OCI-LY3 (cell line): ENCODE results near the gene RNF128.

Experiments
- H2AFZ ChIP-seq: fragments of 200-600, 300-600 bp; shearing (Covaris generic); 2 replicates; pipeline ENCODE4 v1.6.0; 2014; ENCODE audit warnings: antibody characterized with exemption, low read depth, low read length
- H3K27ac ChIP-seq: fragments of 200-600, 300-600 bp; sonication (generic); 2 replicates; pipeline ENCODE4 v1.5.1; 2014; ENCODE audit warnings: mild to moderate bottlenecking, low read length, moderate library complexity, mixed read lengths
- H3K27me3 ChIP-seq: fragments of 200-600, 300-600 bp; sonication (generic); 2 replicates; pipeline ENCODE4 v1.6.1; 2014; ENCODE audit warnings: low read depth, low read length, mixed read lengths
- H3K36me3 ChIP-seq: fragments of 200-600, 300-600 bp; sonication (generic); replicated peaks from 2 replicates; pipeline ENCODE3; 2014; ENCODE audit warnings: low read depth, low read length, mixed read lengths
- H3K4me1 ChIP-seq: fragments of 300-600, 200-600 bp; sonication (generic); 2 replicates; pipeline ENCODE4 v1.6.1; 2014; ENCODE audit warnings: low read length, mixed read lengths
- H3K4me2 ChIP-seq: fragments of 200-600, 300-600 bp; sonication (generic); 2 replicates; pipeline ENCODE4 v1.6.1; 2014; ENCODE audit warnings: low read length, mixed read lengths
- H3K4me3 ChIP-seq: fragments of 300-600, 200-600 bp; sonication (generic); 2 replicates; pipeline ENCODE4 v1.5.1; 2014; ENCODE audit warnings: antibody characterized with exemption, mild to moderate bottlenecking, low read length, moderate library complexity
- H3K79me2 ChIP-seq: fragments of 300-600, 200-600 bp; shearing (Covaris generic); 2 replicates; pipeline ENCODE4 v1.6.1; 2014; ENCODE audit warnings: mild to moderate bottlenecking, low read length, mixed read lengths
- H3K9ac ChIP-seq: fragments of 300-600, 200-600 bp; shearing (Covaris generic); 2 replicates; pipeline ENCODE4 v1.6.0; 2014; ENCODE audit warnings: mild to moderate bottlenecking, low read length, moderate library complexity
- H3K9me3 ChIP-seq: fragments of 200-600, 300-600 bp; shearing (Covaris generic); 2 replicates; pipeline ENCODE4 v1.6.1; 2014; ENCODE audit warnings: low read length, mixed read lengths; ENCODE audit not compliant: insufficient read depth
- H4K20me1 ChIP-seq: fragments of 200-600, 300-600 bp; sonication (generic); 2 replicates; pipeline ENCODE4 v1.6.1; 2016; ENCODE audit warnings: low read length, mixed read lengths; ENCODE audit not compliant: insufficient read depth
- CTCF ChIP-seq: fragments of 200-600, 300-600 bp; sonication (generic); IDR thresholded peaks from 2 replicates; pipeline ENCODE4 v1.5.1; 2014; ENCODE audit warnings: antibody characterized with exemption, low read length, low read depth
- EZH2phosphoT487 ChIP-seq: fragments of 200-600 bp; shearing (Covaris generic); IDR thresholded peaks from 2 replicates; pipeline ENCODE4 v1.6.1; 2018; ENCODE audit warnings: antibody characterized with exemption, mixed run types, low read depth

The RNF128 gene

GRCh38 chrX:106696502-106696901, 30.0 kb upstream of the RNF128 start:
- H2AFZ ChIP-seq: no peak overlapping the region

GRCh38 chrX:106698693-106699092, 27.8 kb upstream of the RNF128 start:
- Histone ChIP-seq H4K20me1 (no peaks in the 10 kb centered on the region), H3K36me3 (no peaks in the 10 kb centered on the region), H3K9ac (no peak overlapping the region), H3K79me2 (no peaks in the 10 kb centered on the region), H2AFZ (no peak overlapping the region), H3K27ac (no peak overlapping the region), H3K4me3 (no peak overlapping the region), H3K4me2 (no peak overlapping the region), H3K27me3 (no peaks in the 10 kb centered on the region), H3K9me3 (no peaks in the 10 kb centered on the region), H3K4me1 (no peaks in the 10 kb centered on the region)
- TF ChIP-seq EZH2phosphoT487 (no peak), CTCF (no peak)

More at GRCh38 chrX:106696502-106696901, 30.0 kb upstream of the RNF128 start:
- Histone ChIP-seq H3K79me2 (no peaks in the 10 kb centered on the region), H4K20me1 (no peaks in the 10 kb centered on the region), H3K4me3 (no peak overlapping the region), H3K4me2 (no peak overlapping the region), H3K9me3 (no peaks in the 10 kb centered on the region), H3K4me1 (no peaks in the 10 kb centered on the region), H3K36me3 (no peaks in the 10 kb centered on the region), H3K9ac (no peak overlapping the region), H3K27ac (no peak overlapping the region), H3K27me3 (no peaks in the 10 kb centered on the region)
- TF ChIP-seq CTCF (no peak), EZH2phosphoT487 (no peak)

- Histone ChIP-seq H3K4me2 (no peak overlapping the region), H3K79me2 (no peaks in the 10 kb centered on the region), H3K4me3 (no peak overlapping the region), H3K9ac (no peak overlapping the region), H3K4me1 (no peaks in the 10 kb centered on the region), H2AFZ (no peak overlapping the region), H3K27me3 (no peaks in the 10 kb centered on the region), H3K9me3 (no peaks in the 10 kb centered on the region), H3K27ac (no peak overlapping the region), H3K36me3 (no peaks in the 10 kb centered on the region), H4K20me1 (no peaks in the 10 kb centered on the region)
- no peak for TF ChIP-seq CTCF
Observed at GRCh38 chrX:106702636-106703035, 23.9 kb upstream of the RNF128 start.

- H3K4me3 ChIP-seq: no peak overlapping the region
- no peak overlapping the region for H3K27ac ChIP-seq
- H3K4me2 ChIP-seq: no peak overlapping the region
- no peak overlapping the region for H2AFZ ChIP-seq
- H3K79me2 ChIP-seq: no peaks in the 10 kb centered on the region
- H3K9me3 ChIP-seq: no peaks in the 10 kb centered on the region
- H3K36me3 ChIP-seq: no peaks in the 10 kb centered on the region
- TF ChIP-seq EZH2phosphoT487 (no peak), CTCF (no peak)
- no peaks in the 10 kb centered on the region for H3K27me3 ChIP-seq
- H3K9ac ChIP-seq: no peak overlapping the region
- H4K20me1 ChIP-seq: no peaks in the 10 kb centered on the region
- H3K4me1 ChIP-seq: no peaks in the 10 kb centered on the region
Observed at GRCh38 chrX:106706466-106706865, 20.0 kb upstream of the RNF128 start.
